ENCODE data around the gene TDRD3.

DNA sequence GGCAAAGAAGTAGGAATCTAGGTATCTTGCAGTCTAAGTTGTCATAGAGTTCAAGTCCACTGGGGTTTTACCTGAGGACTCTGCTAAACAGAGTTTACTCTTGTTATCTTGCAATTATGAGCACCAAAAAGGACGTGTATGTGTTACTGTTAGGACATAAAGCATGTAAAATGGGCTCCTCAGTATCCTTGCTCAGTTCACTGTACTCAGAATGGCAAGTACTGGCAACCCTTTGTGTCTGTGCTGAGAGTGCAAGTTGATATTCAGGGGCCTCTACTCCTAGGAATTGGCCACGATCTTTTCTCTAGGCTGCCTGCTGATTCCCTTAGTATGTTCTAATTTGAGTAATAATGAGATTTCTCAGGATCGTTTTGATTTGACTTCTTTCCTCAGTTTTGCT is 13.3 kb downstream of the TDRD3 start:
- no peak for TF ChIP-seq EZH2 (IDR thresholded peaks at IDR 0.05)
- TF ChIP-seq, protein P1, sequence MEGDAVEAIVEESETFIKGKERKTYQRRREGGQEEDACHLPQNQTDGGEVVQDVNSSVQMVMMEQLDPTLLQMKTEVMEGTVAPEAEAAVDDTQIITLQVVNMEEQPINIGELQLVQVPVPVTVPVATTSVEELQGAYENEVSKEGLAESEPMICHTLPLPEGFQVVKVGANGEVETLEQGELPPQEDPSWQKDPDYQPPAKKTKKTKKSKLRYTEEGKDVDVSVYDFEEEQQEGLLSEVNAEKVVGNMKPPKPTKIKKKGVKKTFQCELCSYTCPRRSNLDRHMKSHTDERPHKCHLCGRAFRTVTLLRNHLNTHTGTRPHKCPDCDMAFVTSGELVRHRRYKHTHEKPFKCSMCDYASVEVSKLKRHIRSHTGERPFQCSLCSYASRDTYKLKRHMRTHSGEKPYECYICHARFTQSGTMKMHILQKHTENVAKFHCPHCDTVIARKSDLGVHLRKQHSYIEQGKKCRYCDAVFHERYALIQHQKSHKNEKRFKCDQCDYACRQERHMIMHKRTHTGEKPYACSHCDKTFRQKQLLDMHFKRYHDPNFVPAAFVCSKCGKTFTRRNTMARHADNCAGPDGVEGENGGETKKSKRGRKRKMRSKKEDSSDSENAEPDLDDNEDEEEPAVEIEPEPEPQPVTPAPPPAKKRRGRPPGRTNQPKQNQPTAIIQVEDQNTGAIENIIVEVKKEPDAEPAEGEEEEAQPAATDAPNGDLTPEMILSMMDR (IDR thresholded peaks at IDR 0.05), result no peak

Data from neural progenitor cell (in vitro differentiated cells).